Stomach (tissue), 4 donors: ENCODE results near the gene ADH6.

Experiments
- CTCF ChIP-seq, 7 experiments: fragments of 450-650 bp in 4 of 7; fragments of 200-600 bp in 3 of 7; sonication (generic) in 3 of 7; IDR thresholded peaks; one replicate each; pipeline ENCODE4 v1.5.1; 2016 to 2019; ENCODE audit warnings: antibody characterized with exemption in 7 of 7, control low read depth in 2 of 7, mild to moderate bottlenecking in 1 of 7
- POLR2A ChIP-seq, 4 donors: fragments of 450-650 bp; IDR thresholded peaks; one replicate each; pipeline ENCODE4 v1.6.1; 2016; ENCODE audit warnings: antibody characterized with exemption in 4 of 4, control low read depth in 2 of 4, mild to moderate bottlenecking in 1 of 4, moderate library complexity in 1 of 4

GRCh38 chr4:99159699-99160098, 59.3 kb downstream of the ADH6 start:
- TF ChIP-seq CTCF (IDR thresholded peaks at IDR 0.05): no peak
- no peak for TF ChIP-seq POLR2A (IDR thresholded peaks at IDR 0.05)
